Fibroblast of lung (primary cell): ENCODE measurements around the gene JAZF1.

ENCODE experiments used
- CTCF ChIP-seq, 2 donors: IDR thresholded peaks in 1 of 2; conservative IDR thresholded peaks in 1 of 2; 1 replicate in 1 of 2; 2 replicates in 1 of 2; pipeline ENCODE4 v1.5.1; 2011 to 2012; ENCODE audit warnings: low read length in 2 of 2, control low read depth in 1 of 2, inconsistent platforms in 1 of 2, low read depth in 1 of 2, mild to moderate bottlenecking in 1 of 2
- EZH2 ChIP-seq: IDR thresholded peaks from 2 replicates; pipeline ENCODE4 v1.5.1; 2012; ENCODE audit warnings: low read length, control low read depth, mild to moderate bottlenecking; ENCODE audit errors: missing control alignments

- TF ChIP-seq EZH2 (no peak), CTCF (conservative IDR thresholded peaks at IDR 0.05 in 1 of 2, IDR thresholded peaks at IDR 0.05 in 1 of 2; ENCODE audit: low read depth in 1 of 2, low read length in 2 of 2) (no peak)
These were observed 187.7 kb downstream of the JAZF1 start for GRCh38 chr7:27992755-27993493.
